Stomach (tissue), 4 donors: ENCODE data around the gene C1orf167.

Experiments used
- EP300 ChIP-seq: sonication (generic); formaldehyde crosslinking; IDR thresholded peaks from one replicate; pipeline ENCODE4 v1.6.1; 2017; ENCODE audit warnings: antibody characterized with exemption
- POLR2A ChIP-seq, 4 donors: fragments of 450-650 bp; IDR thresholded peaks; one replicate each; pipeline ENCODE4 v1.6.1; 2016; ENCODE audit warnings: antibody characterized with exemption in 4 of 4, control low read depth in 2 of 4, mild to moderate bottlenecking in 1 of 4, moderate library complexity in 1 of 4
- POLR2AphosphoS5 ChIP-seq, 3 donors: sonication (generic); formaldehyde crosslinking; IDR thresholded peaks; one replicate each; pipeline ENCODE4 v1.6.1; 2016; ENCODE audit warnings: antibody characterized with exemption in 3 of 3
- TF ChIP-seq, protein P1 (sequence below), 7 experiments: fragments of 450-650 bp in 4 of 7; fragments of 200-600 bp in 3 of 7; sonication (generic) in 3 of 7; IDR thresholded peaks; one replicate each; pipeline ENCODE4 v1.5.1; 2016 to 2019; ENCODE audit warnings: antibody characterized with exemption in 7 of 7, control low read depth in 2 of 7, mild to moderate bottlenecking in 1 of 7

DNA sequence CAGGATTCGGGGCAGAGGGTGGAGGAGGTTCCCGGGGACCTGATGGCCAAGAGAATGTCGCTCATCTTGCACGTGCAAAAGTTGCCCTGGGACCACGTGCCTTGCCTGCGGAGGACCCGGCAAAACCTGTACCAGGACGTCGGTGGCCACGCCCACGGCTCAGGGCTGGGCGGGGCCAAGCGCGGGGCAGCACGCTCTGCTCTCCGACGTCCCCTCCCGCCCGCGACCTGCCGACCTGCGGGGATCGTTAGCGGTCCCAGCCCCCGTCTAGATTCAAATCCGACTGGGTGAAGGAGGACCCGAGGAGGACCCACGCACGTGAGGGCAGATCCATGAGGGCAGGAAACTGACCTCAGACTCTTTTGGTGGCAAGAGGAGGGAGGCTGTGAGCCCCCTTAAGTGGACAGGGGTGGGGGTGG lies at the start of gene C1orf167:
- TF ChIP-seq, protein P1, sequence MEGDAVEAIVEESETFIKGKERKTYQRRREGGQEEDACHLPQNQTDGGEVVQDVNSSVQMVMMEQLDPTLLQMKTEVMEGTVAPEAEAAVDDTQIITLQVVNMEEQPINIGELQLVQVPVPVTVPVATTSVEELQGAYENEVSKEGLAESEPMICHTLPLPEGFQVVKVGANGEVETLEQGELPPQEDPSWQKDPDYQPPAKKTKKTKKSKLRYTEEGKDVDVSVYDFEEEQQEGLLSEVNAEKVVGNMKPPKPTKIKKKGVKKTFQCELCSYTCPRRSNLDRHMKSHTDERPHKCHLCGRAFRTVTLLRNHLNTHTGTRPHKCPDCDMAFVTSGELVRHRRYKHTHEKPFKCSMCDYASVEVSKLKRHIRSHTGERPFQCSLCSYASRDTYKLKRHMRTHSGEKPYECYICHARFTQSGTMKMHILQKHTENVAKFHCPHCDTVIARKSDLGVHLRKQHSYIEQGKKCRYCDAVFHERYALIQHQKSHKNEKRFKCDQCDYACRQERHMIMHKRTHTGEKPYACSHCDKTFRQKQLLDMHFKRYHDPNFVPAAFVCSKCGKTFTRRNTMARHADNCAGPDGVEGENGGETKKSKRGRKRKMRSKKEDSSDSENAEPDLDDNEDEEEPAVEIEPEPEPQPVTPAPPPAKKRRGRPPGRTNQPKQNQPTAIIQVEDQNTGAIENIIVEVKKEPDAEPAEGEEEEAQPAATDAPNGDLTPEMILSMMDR (IDR thresholded peaks at IDR 0.05) = no peak
- no peak for TF ChIP-seq POLR2A (IDR thresholded peaks at IDR 0.05)
- no peak for TF ChIP-seq EP300
- TF ChIP-seq POLR2AphosphoS5 (IDR thresholded peaks at IDR 0.05) = no peak
